IPS-NIHi11 (cell line): ENCODE measurements around the gene SYTL4.
A peak's percentile ranks its signal among the peaks of the same experiment; 100 is the strongest.

Experiments
- DNase-seq: peaks from one replicate; pipeline ENCODE4 v3.0.0; 2012; ENCODE audit warnings: mixed read lengths, low spot score

Gene SYTL4

DNA sequence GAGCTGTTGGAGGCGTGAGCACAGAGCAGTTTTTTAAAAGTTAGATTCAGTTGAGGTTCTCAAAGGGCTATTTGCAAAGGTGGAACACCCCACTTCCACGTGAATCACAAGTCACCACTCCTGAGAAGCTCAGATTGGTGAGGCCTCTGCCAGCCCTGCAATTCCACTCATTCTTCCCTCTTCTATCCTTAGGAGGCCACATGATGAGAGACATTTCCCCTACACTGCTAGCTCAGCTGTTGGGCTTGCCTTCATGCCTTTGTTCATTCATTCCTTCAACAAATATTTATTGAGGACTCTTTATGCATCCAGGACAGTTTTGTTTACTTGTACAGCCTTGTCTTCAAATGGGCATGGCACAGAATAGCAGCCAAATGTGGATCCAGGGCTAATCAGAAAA lies 84.2 kb downstream of the SYTL4 start:
- DNase-seq, result no peak

DNA sequence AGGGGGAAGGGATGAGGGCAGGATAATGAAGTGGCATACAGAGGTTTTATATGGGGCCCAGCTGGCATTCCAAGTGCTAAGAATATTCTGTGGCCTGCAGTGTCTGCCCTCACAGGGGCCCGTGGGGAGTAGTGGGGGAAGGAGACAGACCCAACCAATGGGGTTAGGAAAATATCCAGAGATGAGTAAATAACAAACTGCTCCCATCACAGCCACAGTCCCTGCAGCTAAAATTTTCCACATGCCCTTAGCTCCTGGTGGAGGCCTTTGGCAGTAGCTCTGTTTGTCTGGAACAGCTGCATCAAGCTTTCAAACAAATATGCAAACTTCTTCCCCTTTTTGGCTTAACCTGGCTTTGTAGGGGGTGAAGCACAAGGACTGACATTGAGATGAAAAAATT lies 84.8 kb downstream of the SYTL4 start:
- DNase-seq, result no peak

DNA sequence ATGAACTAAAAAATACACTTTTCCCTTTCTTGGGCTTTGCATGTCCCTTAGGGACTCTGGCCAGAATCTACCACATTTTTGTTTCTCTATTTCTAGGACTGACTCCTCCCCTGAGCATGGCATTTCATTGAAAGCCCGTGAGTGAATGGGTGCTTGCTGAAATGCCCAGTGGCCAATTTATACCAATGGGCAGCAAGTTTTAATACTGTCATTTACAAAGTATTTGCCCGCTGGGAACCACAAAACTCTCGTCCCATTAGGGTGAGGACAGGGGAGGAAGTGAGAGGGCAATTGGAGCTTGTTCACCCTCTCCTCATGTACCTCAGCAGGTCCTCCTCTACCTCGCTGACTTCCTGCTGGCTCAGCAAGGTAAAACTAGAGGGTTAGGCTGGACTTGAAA lies 86.8 kb downstream of the SYTL4 start:
- no peak for DNase-seq

DNA sequence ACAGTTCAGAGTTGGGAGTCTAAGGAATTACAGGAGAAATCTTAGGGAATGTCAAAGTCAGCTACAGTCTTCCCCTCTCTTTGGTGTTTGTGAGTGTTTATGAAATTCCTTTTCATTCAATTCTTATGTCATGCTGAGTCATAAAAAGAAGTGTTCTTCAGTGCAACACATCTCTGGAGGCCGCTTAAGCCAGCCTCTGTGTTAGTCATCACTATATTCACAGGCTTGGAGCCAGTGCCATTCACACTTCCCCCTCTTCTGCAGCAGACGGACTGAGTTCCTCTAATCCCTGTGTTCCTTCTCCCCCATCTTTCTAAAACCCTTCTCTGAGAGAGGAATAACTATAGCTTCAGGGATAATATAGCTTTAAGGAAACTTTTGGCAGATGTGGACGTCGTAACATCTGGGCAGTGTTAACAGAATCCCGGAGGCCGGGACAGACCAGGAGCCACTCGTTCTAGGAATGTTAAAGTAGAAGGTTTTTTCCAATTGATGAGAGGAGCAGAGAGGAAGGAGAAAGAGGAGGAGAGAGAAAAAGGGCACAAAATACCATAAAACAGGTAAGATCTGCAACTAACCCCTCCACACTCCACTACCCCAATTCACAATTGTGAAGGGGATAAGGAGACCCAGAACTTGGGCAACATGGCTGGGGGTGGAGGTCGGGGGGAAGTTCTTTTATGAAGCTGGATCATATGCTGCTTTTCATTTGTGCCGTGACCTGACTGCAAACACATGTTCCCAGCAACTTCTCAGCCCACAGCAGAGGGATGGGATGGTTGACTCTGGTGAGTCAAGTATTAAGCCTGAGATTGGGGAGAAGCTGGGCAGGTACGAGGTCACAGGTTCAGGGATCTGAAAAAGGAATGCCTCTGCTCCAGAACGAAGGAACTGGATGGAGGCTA lies 87.7 kb downstream of the SYTL4 start, which contains the start of gene SRPX2:
SRPX2 (plus strand) TSS at position 244 of the 905 bp plus-strand sequence. CDS start 2,124 bp downstream, outside the sequence.
- no peak for DNase-seq

DNA sequence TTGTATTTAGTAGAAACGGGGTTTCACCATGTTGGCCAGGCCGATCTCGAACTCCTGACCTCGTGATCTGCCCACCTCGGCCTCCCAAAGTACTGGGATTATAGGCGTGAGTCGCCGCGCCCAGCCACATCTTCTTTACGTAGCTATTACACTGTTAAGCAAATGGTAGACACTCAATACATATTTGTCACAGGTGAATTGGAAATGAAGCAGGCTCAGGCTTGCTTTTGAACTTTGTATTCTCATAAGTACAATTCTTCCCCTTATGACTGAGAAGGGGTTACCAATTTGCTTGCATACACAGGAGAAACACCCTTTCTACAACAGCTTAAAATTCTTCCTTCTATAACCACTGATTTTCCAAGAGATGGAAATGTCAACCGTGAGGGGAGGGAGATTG lies 88.7 kb downstream of the SYTL4 start:
- no peak for DNase-seq

DNA sequence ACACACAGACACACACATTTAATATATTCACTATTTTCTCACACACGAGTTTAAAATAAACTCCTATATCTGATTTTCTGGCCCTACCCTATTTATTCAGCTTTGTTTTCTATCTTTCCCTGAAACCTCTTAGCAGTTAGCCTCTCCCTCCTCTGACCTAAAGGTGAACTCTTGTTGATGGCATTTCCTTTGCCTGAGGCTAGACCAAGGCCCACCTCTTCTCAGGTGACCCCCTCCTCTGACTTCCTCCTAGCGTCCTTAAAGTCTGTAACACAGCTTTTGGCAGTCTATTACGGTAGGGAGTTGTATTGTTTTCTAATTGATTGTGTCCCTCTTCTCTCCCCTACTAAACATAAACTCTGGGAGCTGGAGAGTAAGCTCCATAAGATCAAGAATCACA lies 89.6 kb downstream of the SYTL4 start:
- no peak for DNase-seq

DNA sequence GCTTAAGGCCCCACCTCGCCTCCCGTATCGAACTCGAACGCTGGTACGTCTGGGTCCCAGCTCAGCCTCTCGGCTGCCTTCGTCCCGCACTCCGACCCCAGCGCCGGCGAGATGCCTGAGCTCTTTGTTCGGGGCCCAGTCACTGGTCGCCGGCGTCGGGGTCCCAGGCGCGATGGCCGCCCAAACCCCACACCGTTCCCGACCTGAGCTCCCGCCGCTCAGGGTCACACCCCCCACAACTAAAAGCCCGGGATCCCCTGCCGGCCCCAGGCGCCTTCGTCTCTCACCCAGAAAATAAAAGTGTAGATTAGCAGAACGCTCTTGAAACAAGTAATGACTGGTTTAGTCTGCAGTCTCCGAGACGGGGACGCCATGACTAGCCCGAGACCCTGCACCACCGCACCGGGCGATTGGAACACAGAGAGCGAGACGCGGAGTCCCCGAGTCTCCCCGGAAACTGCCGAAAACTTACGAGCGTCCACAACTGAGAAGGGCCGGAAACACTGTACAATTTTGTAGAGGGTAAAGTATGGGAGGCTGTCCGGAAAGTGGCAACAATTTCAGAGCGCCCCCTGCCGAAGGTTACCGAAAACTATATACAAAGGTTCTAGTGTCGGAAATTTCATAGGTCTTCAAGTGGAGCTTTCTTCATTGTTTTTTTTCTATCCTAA lies 95.5 kb downstream of the SYTL4 start, which contains the start of gene TSPAN6:
TSPAN6 (minus strand) TSS at position 486 of the 671 bp plus-strand sequence; CDS start at position 374, 112 bp downstream.
- peak; percentile 85 for DNase-seq

DNA sequence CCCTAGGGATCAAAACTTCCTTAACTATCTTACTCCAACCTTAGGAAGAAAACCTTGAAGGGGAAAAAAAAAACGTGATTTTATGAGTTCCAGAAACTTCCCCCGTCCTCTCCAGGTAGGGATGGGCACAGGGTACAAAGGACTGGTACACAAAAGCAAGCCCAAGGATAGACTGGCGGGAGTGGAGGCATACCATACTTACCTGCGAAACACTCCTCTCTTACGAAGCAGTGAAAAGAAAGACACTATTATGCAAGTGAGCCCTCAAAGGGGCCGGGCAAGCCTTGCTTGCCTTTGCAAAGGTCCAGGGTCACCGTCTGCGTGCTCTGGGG lies 96.0 kb downstream of the SYTL4 start:
- DNase-seq, result no peak

DNA sequence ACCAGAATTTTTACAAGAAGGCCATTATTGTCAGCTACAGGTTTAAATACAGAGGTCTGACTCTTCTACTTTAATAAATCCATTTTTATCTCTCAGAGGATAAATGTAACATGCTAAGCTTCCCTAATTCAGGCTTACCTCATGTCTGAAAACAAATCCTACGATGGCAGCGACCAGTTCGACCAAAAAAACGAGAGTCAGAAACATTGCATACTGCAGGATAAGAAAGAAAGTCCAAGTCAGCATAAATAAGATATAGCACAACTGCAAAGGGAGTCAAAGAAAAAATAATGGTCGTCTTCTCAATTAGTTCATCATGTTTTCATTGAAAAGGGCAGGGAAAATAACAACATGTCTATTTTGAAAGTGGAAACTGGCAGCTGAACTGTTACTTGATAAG lies 96.9 kb downstream of the SYTL4 start:
- DNase-seq, result no peak

DNA sequence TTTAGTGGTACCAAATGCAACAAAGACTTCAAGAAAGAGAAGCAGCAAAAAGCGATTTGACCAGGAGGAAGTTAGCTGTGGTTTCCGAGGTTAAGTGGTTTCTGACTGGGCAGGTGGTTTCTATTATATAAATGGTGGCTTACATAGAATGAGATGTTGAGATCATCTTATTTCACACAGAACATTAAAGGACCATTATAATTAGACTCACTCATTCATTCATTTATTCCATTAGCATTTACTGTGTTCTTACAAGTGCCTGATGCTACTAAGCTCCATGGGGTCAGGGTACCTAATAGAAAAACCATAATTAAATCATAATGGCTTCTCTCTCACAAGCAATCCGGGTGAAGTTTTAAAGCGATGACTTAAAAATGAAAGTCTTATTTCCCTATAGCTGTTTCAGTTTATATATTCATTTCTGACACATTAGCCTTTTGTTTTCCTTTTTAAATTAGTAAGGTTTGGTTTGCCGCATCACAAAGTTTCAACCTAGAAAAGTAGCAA lies 105.9 kb downstream of the SYTL4 start:
- DNase-seq, result no peak
